Thyroid gland (tissue), 4 donors: ENCODE results near the gene FGF13.

Source experiments
- POLR2A ChIP-seq, 2 donors: fragments of 450-650 bp; IDR thresholded peaks; one replicate each; pipeline ENCODE4 v1.6.1; 2017; ENCODE audit warnings: antibody characterized with exemption in 2 of 2, mild to moderate bottlenecking in 2 of 2, moderate library complexity in 1 of 2
- TF ChIP-seq, protein P1 (sequence below), 6 experiments: fragments of 200-600 bp in 3 of 6; fragments of 450-650 bp in 3 of 6; sonication (generic) in 3 of 6; IDR thresholded peaks; one replicate each; pipeline ENCODE4 v1.5.1; 2016 to 2019; ENCODE audit warnings: antibody characterized with exemption in 6 of 6, mild to moderate bottlenecking in 2 of 6, inconsistent platforms in 1 of 6, moderate library complexity in 1 of 6

DNA sequence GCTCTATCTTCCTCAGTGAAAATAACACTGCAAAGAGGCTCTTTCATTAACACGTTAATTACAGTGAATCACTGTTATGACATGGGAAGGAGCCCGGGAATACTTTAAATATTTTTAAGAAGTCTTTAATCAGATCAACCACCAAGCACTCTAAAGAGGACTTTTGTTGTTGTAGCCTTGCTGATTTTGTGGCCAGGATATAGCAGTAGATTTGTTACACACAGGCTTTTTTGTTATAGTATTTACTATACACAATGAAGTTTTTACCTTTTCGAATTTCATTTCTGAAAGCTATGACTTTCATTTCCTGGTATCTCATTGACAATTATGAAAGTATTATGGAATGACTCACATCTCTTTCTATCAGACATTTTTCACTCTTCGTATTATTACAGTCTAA, 20.3 kb downstream of the FGF13 start:
- TF ChIP-seq, protein P1, sequence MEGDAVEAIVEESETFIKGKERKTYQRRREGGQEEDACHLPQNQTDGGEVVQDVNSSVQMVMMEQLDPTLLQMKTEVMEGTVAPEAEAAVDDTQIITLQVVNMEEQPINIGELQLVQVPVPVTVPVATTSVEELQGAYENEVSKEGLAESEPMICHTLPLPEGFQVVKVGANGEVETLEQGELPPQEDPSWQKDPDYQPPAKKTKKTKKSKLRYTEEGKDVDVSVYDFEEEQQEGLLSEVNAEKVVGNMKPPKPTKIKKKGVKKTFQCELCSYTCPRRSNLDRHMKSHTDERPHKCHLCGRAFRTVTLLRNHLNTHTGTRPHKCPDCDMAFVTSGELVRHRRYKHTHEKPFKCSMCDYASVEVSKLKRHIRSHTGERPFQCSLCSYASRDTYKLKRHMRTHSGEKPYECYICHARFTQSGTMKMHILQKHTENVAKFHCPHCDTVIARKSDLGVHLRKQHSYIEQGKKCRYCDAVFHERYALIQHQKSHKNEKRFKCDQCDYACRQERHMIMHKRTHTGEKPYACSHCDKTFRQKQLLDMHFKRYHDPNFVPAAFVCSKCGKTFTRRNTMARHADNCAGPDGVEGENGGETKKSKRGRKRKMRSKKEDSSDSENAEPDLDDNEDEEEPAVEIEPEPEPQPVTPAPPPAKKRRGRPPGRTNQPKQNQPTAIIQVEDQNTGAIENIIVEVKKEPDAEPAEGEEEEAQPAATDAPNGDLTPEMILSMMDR (IDR thresholded peaks at IDR 0.05) = no peak
- TF ChIP-seq POLR2A (IDR thresholded peaks at IDR 0.05) = no peak
